GM23338 (cell line): Measurements from ENCODE around the gene NCBP3.

Experiments
- EZH2 ChIP-seq: fragments of 200-600 bp; sonication (generic); IDR thresholded peaks from one replicate; pipeline ENCODE4 v1.8.0; 2017; ENCODE audit warnings: antibody characterized with exemption, mild to moderate bottlenecking, low read depth; ENCODE audit not compliant: unreplicated experiment
- POLR2AphosphoS5 ChIP-seq: IDR thresholded peaks from 2 replicates; pipeline ENCODE4 v1.6.1; 2016; ENCODE audit warnings: antibody characterized with exemption, low read depth
- ZNF331 ChIP-seq: fragments of 250-450 bp; sonication (Bioruptor Pico); IDR thresholded peaks from 2 replicates; pipeline ENCODE4 v1.5.0; 2020; ENCODE audit warnings: low read depth, mild to moderate bottlenecking, moderate library complexity
- TF ChIP-seq, protein P1 (sequence below), 2 experiments: fragments of 200-600 bp in 1 of 2; sonication (generic) in 1 of 2; conservative IDR thresholded peaks; 2 replicates each; pipeline versions ENCODE4 v1.5.1 to v1.6.1; 2016 to 2017; ENCODE audit warnings: antibody characterized with exemption in 2 of 2, low read depth in 2 of 2, mild to moderate bottlenecking in 2 of 2, moderate library complexity in 1 of 2

DNA sequence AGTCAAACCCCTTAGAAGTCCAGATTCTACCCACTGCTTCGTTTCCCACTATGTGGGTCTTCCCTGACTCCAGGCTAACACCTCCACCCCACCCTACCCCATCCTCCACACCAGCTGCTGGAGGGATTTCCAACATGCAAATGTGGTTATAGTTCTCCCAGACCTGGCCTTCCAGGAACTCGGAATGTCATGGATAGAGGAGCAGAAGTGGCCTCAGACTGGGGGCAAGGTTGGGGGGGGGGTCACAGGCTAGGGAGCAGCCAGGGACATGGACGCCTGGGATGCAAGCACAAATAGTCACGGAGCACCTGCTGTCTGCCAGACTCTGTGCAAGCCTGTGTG, 44.8 kb upstream of the NCBP3 start:
- TF ChIP-seq, protein P1, sequence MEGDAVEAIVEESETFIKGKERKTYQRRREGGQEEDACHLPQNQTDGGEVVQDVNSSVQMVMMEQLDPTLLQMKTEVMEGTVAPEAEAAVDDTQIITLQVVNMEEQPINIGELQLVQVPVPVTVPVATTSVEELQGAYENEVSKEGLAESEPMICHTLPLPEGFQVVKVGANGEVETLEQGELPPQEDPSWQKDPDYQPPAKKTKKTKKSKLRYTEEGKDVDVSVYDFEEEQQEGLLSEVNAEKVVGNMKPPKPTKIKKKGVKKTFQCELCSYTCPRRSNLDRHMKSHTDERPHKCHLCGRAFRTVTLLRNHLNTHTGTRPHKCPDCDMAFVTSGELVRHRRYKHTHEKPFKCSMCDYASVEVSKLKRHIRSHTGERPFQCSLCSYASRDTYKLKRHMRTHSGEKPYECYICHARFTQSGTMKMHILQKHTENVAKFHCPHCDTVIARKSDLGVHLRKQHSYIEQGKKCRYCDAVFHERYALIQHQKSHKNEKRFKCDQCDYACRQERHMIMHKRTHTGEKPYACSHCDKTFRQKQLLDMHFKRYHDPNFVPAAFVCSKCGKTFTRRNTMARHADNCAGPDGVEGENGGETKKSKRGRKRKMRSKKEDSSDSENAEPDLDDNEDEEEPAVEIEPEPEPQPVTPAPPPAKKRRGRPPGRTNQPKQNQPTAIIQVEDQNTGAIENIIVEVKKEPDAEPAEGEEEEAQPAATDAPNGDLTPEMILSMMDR (conservative IDR thresholded peaks at IDR 0.05; ENCODE audit: low read depth in 2 of 2) = no peak
- no peak for TF ChIP-seq EZH2
- TF ChIP-seq POLR2AphosphoS5 = no peak
- TF ChIP-seq ZNF331 (CRISPR knock-in tag) = no peak
